K562 (cell line): ENCODE measurements around the gene MPND. TPM values are rescaled to one million over a fixed set of nuclear protein-coding genes. Genes with fewer than 3 reads are reported as not detected.

Experiments used
- ATAC-seq: fragments of 200-7000 bp; cut with Tn5 transposase; 3 replicates; pipeline ENCODE4 v1.9.1; 2020; ENCODE audit warnings: moderate library complexity
- BruUV-seq: library from RNA; stranded (reverse); fragments of 400-500 nt; replicated peaks from 2 replicates; lab custom pipeline; 2021; lab: Mats Ljungman, UMichigan
- CTCF ChIA-PET: fragments of 300-600 bp; formaldehyde crosslinking; extraction: SDS; loops from one replicate; lab custom pipeline; 2021; ENCODE audit warnings: low intra/inter-chr PET ratio; lab: Yijun Ruan, JAX
- POLR2A ChIA-PET: fragments of 300-600, 350-650 bp; sonication (Branson Sonifier 250); formaldehyde crosslinking; extraction: SDS; loops from one replicate; lab custom pipeline; 2021; ENCODE audit warnings: antibody characterized with exemption, inconsistent platforms; lab: Yijun Ruan, JAX
- DNase-seq, 4 experiments: peaks; one replicate each; pipeline versions ENCODE4 v3.0.0 to v3.0.0-alpha.2; 2011 to 2018; ENCODE audit warnings: low spot score in 3 of 4, mixed read lengths in 3 of 4; ENCODE audit errors: extremely low read depth in 1 of 4
- FAIRE-seq: peaks from 2 replicates; lab custom pipeline; 2011; peaks lifted over from hg19 to GRCh38; lab: Jason Lieb, UNC
- H2AFZ ChIP-seq: 2 replicates; pipeline ENCODE4 v1.6.0; 2011; ENCODE audit warnings: low read depth, low read length, control low read depth, inconsistent platforms
- H3K27ac ChIP-seq: fragments of 200-600 bp; 3 replicates; pipeline ENCODE4 v1.8.0; 2011; ENCODE audit warnings: low read depth, mild to moderate bottlenecking, control low read depth, inconsistent platforms, low read length, moderate library complexity, mixed read lengths; ENCODE audit errors: extremely low read depth
- H3K27me3 ChIP-seq, 2 experiments: fragments of 300-600 bp in 1 of 2; 2 replicates in 1 of 2; 3 replicates in 1 of 2; pipeline versions ENCODE4 v1.6.0 to v1.8.0; 2011; ENCODE audit warnings: inconsistent platforms in 2 of 2, low read length in 2 of 2, mild to moderate bottlenecking in 1 of 2, mixed read lengths in 1 of 2, moderate library complexity in 1 of 2; ENCODE audit not compliant: control insufficient read depth in 2 of 2, insufficient read depth in 2 of 2
- H3K36me3 ChIP-seq: fragments of 300-600 bp; 3 replicates; pipeline ENCODE4 v1.8.0; 2011; ENCODE audit warnings: mild to moderate bottlenecking, low read length, inconsistent platforms; ENCODE audit not compliant: control insufficient read depth, insufficient read depth
- H3K4me1 ChIP-seq, 2 experiments: fragments of 200-600 bp in 1 of 2; replicated peaks in 1 of 2; 2 replicates in 1 of 2; 3 replicates in 1 of 2; pipeline versions ENCODE4 v1.5.1 to v1.8.0; 2011; ENCODE audit warnings: inconsistent platforms in 2 of 2, low read length in 2 of 2, mild to moderate bottlenecking in 1 of 2, mixed read lengths in 1 of 2, moderate library complexity in 1 of 2; ENCODE audit not compliant: control insufficient read depth in 2 of 2, insufficient read depth in 2 of 2
- H3K4me2 ChIP-seq: 2 replicates; pipeline ENCODE4 v1.6.1; 2011; ENCODE audit warnings: low read length, control low read depth, inconsistent platforms, mixed read lengths; ENCODE audit not compliant: insufficient read depth
- H3K4me3 ChIP-seq: fragments of 200-600 bp; sonication (generic), shearing (Covaris generic); 2 replicates; pipeline ENCODE4 v1.5.1; 2016; ENCODE audit warnings: control low read depth, inconsistent platforms
- H3K79me2 ChIP-seq: fragments of 200-600 bp; 3 replicates; pipeline ENCODE4 v1.8.0; 2011; ENCODE audit warnings: low read length, inconsistent platforms; ENCODE audit not compliant: control insufficient read depth, insufficient read depth
- H3K9ac ChIP-seq, 2 experiments: 2 replicates each; pipeline versions ENCODE4 v1.6.0 to v1.6.1; 2011; ENCODE audit warnings: low read depth in 2 of 2, low read length in 2 of 2, control low read depth in 1 of 2, inconsistent platforms in 1 of 2, mild to moderate bottlenecking in 1 of 2, mixed read lengths in 1 of 2; ENCODE audit not compliant: insufficient read depth in 1 of 2
- H3K9me1 ChIP-seq: one replicate; pipeline ENCODE4 v1.6.0; 2011; ENCODE audit warnings: inconsistent platforms, mild to moderate bottlenecking, low read length, moderate library complexity; ENCODE audit not compliant: control insufficient read depth, insufficient read depth
- H3K9me3 ChIP-seq: replicated peaks from 2 replicates; pipeline ENCODE4 v1.5.1; 2011; ENCODE audit warnings: low read depth, low read length, inconsistent platforms; ENCODE audit not compliant: control insufficient read depth, insufficient read depth
- H4K20me1 ChIP-seq: replicated peaks from 2 replicates; pipeline ENCODE4 v1.6.1; 2011; ENCODE audit warnings: low read length, inconsistent platforms, mixed read lengths; ENCODE audit not compliant: control insufficient read depth, insufficient read depth
- POLR2G ChIP-seq: fragments of 200-400 bp; formaldehyde crosslinking; IDR thresholded peaks from 2 replicates; pipeline ENCODE4 v1.6.1; 2017; ENCODE audit warnings: low read depth, mild to moderate bottlenecking, antibody characterized with exemption, low read length, moderate library complexity
- RBFOX2 ChIP-seq: fragments of 200-400 bp; formaldehyde crosslinking; IDR thresholded peaks from 2 replicates; pipeline ENCODE4 v1.6.1; 2017; ENCODE audit warnings: low read depth, mild to moderate bottlenecking, low read length, moderate library complexity
- ZNF77 ChIP-seq: fragments of 250-450 bp; sonication (Bioruptor Pico); IDR thresholded peaks from 2 replicates; pipeline ENCODE4 v1.5.0; 2020
- WGBS: fragments of 100-300 bp; shearing (Covaris generic); methylation state at CpG from one replicate; pipeline ENCODE4 v1.1.6; 2016; ENCODE audit warnings: low coverage, mixed read lengths; ENCODE audit not compliant: insufficient coverage; ENCODE audit errors: missing lambda C conversion rate; 5-methylcytosine and 5-hydroxymethylcytosine counted together
- in situ Hi-C: fragments of 300-500 bp; cut with MboI; formaldehyde crosslinking; loops from 4 replicates; pipeline ENCODE4 v1.15.0; 2018; ENCODE audit warnings: inconsistent platforms, mixed read lengths
- intact Hi-C: fragments of 100-400 bp; cut with micrococcal nuclease; formaldehyde crosslinking; loops from 2 replicates; pipeline ENCODE4 v1.14.2; 2022
- polyA plus RNA-seq, 8 experiments: library from polyadenylated mRNA; depleted of rRNA in 4 of 8; stranded (reverse) in 5 of 8; unstranded in 3 of 8; fragments of >200 nt; fragmentation: Nextera tagmentation in 2 of 8; fragmentation: Illumina TruSeq in 1 of 8; extraction: Ambion mirVana in 2 of 8; extraction: Trizol in 1 of 8; gene quantifications; 2 replicates each; pipeline versions ENCODE4 v1.2.1 to v1.2.3, GENCODE V29; 2011 to 2014; ENCODE audit warnings: inconsistent platforms in 1 of 8, missing spikeins in 1 of 8
- total RNA-seq, 7 experiments: library from RNA; depleted of rRNA in 6 of 7; stranded (reverse); fragments of >200 nt in 6 of 7; fragmentation: Illumina TruSeq in 2 of 7; extraction: Trizol in 2 of 7; gene quantifications; 2 replicates each; pipeline versions ENCODE4 v1.2.1 to v1.2.3, GENCODE V29; 2011 to 2021; ENCODE audit warnings: low replicate concordance in 1 of 7

MPND gene
- total and polyA plus RNA-seq, 9 of the 15 experiments (the other 6 are each of a cell fraction or from before 2014, with no cell fraction given) = 0.25 to 14.0 (median 3.9) TPM

GRCh38 chr19:4409123-4409933 is 66.0 kb downstream of the MPND start:
- Histone ChIP-seq H3K27me3 (no peaks in the 10 kb centered on the region), H3K27ac (no peak overlapping the region), H3K9ac (0 out of 4 replicates have a peak overlapping the region, but pooled peaks of 1 of the 2 experiments have one; percentile 48), H4K20me1 (peaks cover 29% of the 10 kb centered on the region), H3K9me1 (no peaks in the 10 kb centered on the region), H3K9me3 (no peaks in the 10 kb centered on the region), H3K4me3 (no peak overlapping the region), H2AFZ (no peak overlapping the region), H3K4me2 (no peak overlapping the region), H3K79me2 (peaks cover 94% of the 10 kb centered on the region), H3K36me3 (peaks cover 92% of the 10 kb centered on the region), H3K4me1 (peaks cover 0 to 11% of the 10 kb centered on the region in 2 experiments; a peak in 2 of 5 replicates)
- WGBS = 94% methylated on average over 23 of the region's 23 CpGs
- intact Hi-C loops (no loop called here), in situ Hi-C loops (no loop called here)
- DNase-seq = no peak
- no peak for ATAC-seq
- TF ChIP-seq RBFOX2 (peak; percentile 51; the same call in 1 of the 2 replicates), POLR2G (peak; percentile 40), ZNF77 (CRISPR knock-in tag) (no peak)
- ChIA-PET CTCF (no interaction called here), POLR2A (interaction anchor here (0.6 to 1.5 kb wide), 3 partner anchors 10 to 375 kb away, joined by 3 to 6 read pairs (median 6); no protein-coding TSS in a partner anchor)
- no peak for FAIRE-seq
- BruUV-seq = TSS peak; percentile 28

Other genes with a start within 250 kb of the MPND start
Only the 7 nearest of the 18 such genes appear.
- gene YJU2, start 96.5 kb upstream of the MPND start, total RNA-seq (2014; rRNA removed) = 34.9 and 46.0 TPM in 2 replicates
- gene YJU2, start 96.5 kb upstream of the MPND start, total RNA-seq (2014; rRNA removed; fragmentation: Illumina TruSeq; extraction: Trizol) = 11.7 and 12.1 TPM in 2 replicates
- 22.4 and 23.5 TPM in 2 replicates for gene YJU2, start 96.5 kb upstream of the MPND start, total RNA-seq (2015; rRNA removed; fragmentation: Illumina TruSeq; extraction: Trizol)
- gene YJU2, start 96.5 kb upstream of the MPND start, total RNA-seq (2021) = 26.5 and 28.6 TPM in 2 replicates
- gene YJU2, start 96.5 kb upstream of the MPND start, polyA plus RNA-seq (2011; rRNA removed) = 12.6 and 15.4 TPM in 2 replicates
- 19.3 and 27.8 TPM in 2 replicates for gene YJU2, start 96.5 kb upstream of the MPND start, polyA plus RNA-seq (2014; fragmentation: Illumina TruSeq; extraction: Trizol)
- gene YJU2, start 96.5 kb upstream of the MPND start, polyA plus RNA-seq (2014; fragmentation: Nextera tagmentation; extraction: Ambion mirVana) = 1 to 10 TPM in 1 of 2 experiments, under 1 TPM in 1; 0.41 to 1.4 TPM
- gene YJU2, start 96.5 kb upstream of the MPND start, polyA plus RNA-seq (2014; rRNA removed) = 33.0 and 34.6 TPM in 2 replicates
- 0.33 TPM in 1 of 2 replicates, not detected in the other for gene SHD, start 64.3 kb upstream of the MPND start, total RNA-seq (2014; rRNA removed)
- gene SHD, start 64.3 kb upstream of the MPND start, total RNA-seq (2014; rRNA removed; fragmentation: Illumina TruSeq; extraction: Trizol) = not detected in 2 replicates
- gene SHD, start 64.3 kb upstream of the MPND start, total RNA-seq (2015; rRNA removed; fragmentation: Illumina TruSeq; extraction: Trizol) = 0.15 TPM in 1 of 2 replicates, not detected in the other
- 0.38 and 0.62 TPM in 2 replicates for gene SHD, start 64.3 kb upstream of the MPND start, total RNA-seq (2021)
- gene SHD, start 64.3 kb upstream of the MPND start, polyA plus RNA-seq (2011; rRNA removed) = 0.22 TPM in 1 of 2 replicates, not detected in the other
- gene SHD, start 64.3 kb upstream of the MPND start, polyA plus RNA-seq (2014; fragmentation: Illumina TruSeq; extraction: Trizol) = 0.42 TPM in 1 of 2 replicates, not detected in the other
- gene SHD, start 64.3 kb upstream of the MPND start, polyA plus RNA-seq (2014; fragmentation: Nextera tagmentation; extraction: Ambion mirVana) = under 1 TPM; 0.13 to 0.18 TPM
- 0.05 and 0.13 TPM in 2 replicates for gene SHD, start 64.3 kb upstream of the MPND start, polyA plus RNA-seq (2014; rRNA removed)
- gene TMIGD2, start 41.2 kb upstream of the MPND start, total RNA-seq (2014; rRNA removed) = not detected in 2 replicates
- not detected in 2 replicates for gene TMIGD2, start 41.2 kb upstream of the MPND start, total RNA-seq (2014; rRNA removed; fragmentation: Illumina TruSeq; extraction: Trizol)
- not detected in 2 replicates for gene TMIGD2, start 41.2 kb upstream of the MPND start, total RNA-seq (2015; rRNA removed; fragmentation: Illumina TruSeq; extraction: Trizol)
- gene TMIGD2, start 41.2 kb upstream of the MPND start, total RNA-seq (2021) = not detected in 2 replicates
- gene TMIGD2, start 41.2 kb upstream of the MPND start, polyA plus RNA-seq (2011; rRNA removed) = not detected in 2 replicates
- not detected in 2 replicates for gene TMIGD2, start 41.2 kb upstream of the MPND start, polyA plus RNA-seq (2014; fragmentation: Illumina TruSeq; extraction: Trizol)
- gene TMIGD2, start 41.2 kb upstream of the MPND start, polyA plus RNA-seq (2014; fragmentation: Nextera tagmentation; extraction: Ambion mirVana) = not detected
- not detected in 2 replicates for gene TMIGD2, start 41.2 kb upstream of the MPND start, polyA plus RNA-seq (2014; rRNA removed)
- 0.65 and 0.77 TPM in 2 replicates for gene FSD1, start 39.0 kb upstream of the MPND start, total RNA-seq (2014; rRNA removed)
- 0.73 and 0.80 TPM in 2 replicates for gene FSD1, start 39.0 kb upstream of the MPND start, total RNA-seq (2014; rRNA removed; fragmentation: Illumina TruSeq; extraction: Trizol)
- gene FSD1, start 39.0 kb upstream of the MPND start, total RNA-seq (2015; rRNA removed; fragmentation: Illumina TruSeq; extraction: Trizol) = 0.49 and 0.69 TPM in 2 replicates
- gene FSD1, start 39.0 kb upstream of the MPND start, total RNA-seq (2021) = 1.4 and 1.5 TPM in 2 replicates
- gene FSD1, start 39.0 kb upstream of the MPND start, polyA plus RNA-seq (2011; rRNA removed) = 0.87 and 1.2 TPM in 2 replicates
- 0.29 and 1.9 TPM in 2 replicates for gene FSD1, start 39.0 kb upstream of the MPND start, polyA plus RNA-seq (2014; fragmentation: Illumina TruSeq; extraction: Trizol)
- under 1 TPM in 1 of 2 experiments, not detected in 1; 0.11 TPM for gene FSD1, start 39.0 kb upstream of the MPND start, polyA plus RNA-seq (2014; fragmentation: Nextera tagmentation; extraction: Ambion mirVana)
- gene FSD1, start 39.0 kb upstream of the MPND start, polyA plus RNA-seq (2014; rRNA removed) = 0.78 and 1.1 TPM in 2 replicates
- gene STAP2, start 4.7 kb upstream of the MPND start, total RNA-seq (2014; rRNA removed) = 4.3 and 7.8 TPM in 2 replicates
- 2.3 and 3.9 TPM in 2 replicates for gene STAP2, start 4.7 kb upstream of the MPND start, total RNA-seq (2014; rRNA removed; fragmentation: Illumina TruSeq; extraction: Trizol)
- gene STAP2, start 4.7 kb upstream of the MPND start, total RNA-seq (2015; rRNA removed; fragmentation: Illumina TruSeq; extraction: Trizol) = 3.5 and 4.5 TPM in 2 replicates
- gene STAP2, start 4.7 kb upstream of the MPND start, total RNA-seq (2021) = 5.7 and 8.2 TPM in 2 replicates
- gene STAP2, start 4.7 kb upstream of the MPND start, polyA plus RNA-seq (2011; rRNA removed) = 4.3 and 4.7 TPM in 2 replicates
- 5.3 and 5.4 TPM in 2 replicates for gene STAP2, start 4.7 kb upstream of the MPND start, polyA plus RNA-seq (2014; fragmentation: Illumina TruSeq; extraction: Trizol)
- 1 to 10 TPM; 1.2 to 3.6 TPM for gene STAP2, start 4.7 kb upstream of the MPND start, polyA plus RNA-seq (2014; fragmentation: Nextera tagmentation; extraction: Ambion mirVana)
- 5.8 and 9.8 TPM in 2 replicates for gene STAP2, start 4.7 kb upstream of the MPND start, polyA plus RNA-seq (2014; rRNA removed)
- gene SH3GL1, start 57.0 kb downstream of the MPND start, total RNA-seq (2014; rRNA removed) = 48.0 and 60.1 TPM in 2 replicates
- gene SH3GL1, start 57.0 kb downstream of the MPND start, total RNA-seq (2014; rRNA removed; fragmentation: Illumina TruSeq; extraction: Trizol) = 6.1 and 9.4 TPM in 2 replicates
- gene SH3GL1, start 57.0 kb downstream of the MPND start, total RNA-seq (2015; rRNA removed; fragmentation: Illumina TruSeq; extraction: Trizol) = 28.6 and 29.1 TPM in 2 replicates
- 72.0 and 75.3 TPM in 2 replicates for gene SH3GL1, start 57.0 kb downstream of the MPND start, total RNA-seq (2021)
- 25.7 and 44.0 TPM in 2 replicates for gene SH3GL1, start 57.0 kb downstream of the MPND start, polyA plus RNA-seq (2011; rRNA removed)
- 25.5 and 57.0 TPM in 2 replicates for gene SH3GL1, start 57.0 kb downstream of the MPND start, polyA plus RNA-seq (2014; fragmentation: Illumina TruSeq; extraction: Trizol)
- gene SH3GL1, start 57.0 kb downstream of the MPND start, polyA plus RNA-seq (2014; fragmentation: Nextera tagmentation; extraction: Ambion mirVana) = 1 to 10 TPM; 1.7 to 2.1 TPM
- gene SH3GL1, start 57.0 kb downstream of the MPND start, polyA plus RNA-seq (2014; rRNA removed) = 58.5 and 64.7 TPM in 2 replicates
- 61.1 and 78.3 TPM in 2 replicates for gene CHAF1A, start 59.1 kb downstream of the MPND start, total RNA-seq (2014; rRNA removed)
- gene CHAF1A, start 59.1 kb downstream of the MPND start, total RNA-seq (2014; rRNA removed; fragmentation: Illumina TruSeq; extraction: Trizol) = 32.5 and 42.6 TPM in 2 replicates
- 51.4 and 51.8 TPM in 2 replicates for gene CHAF1A, start 59.1 kb downstream of the MPND start, total RNA-seq (2015; rRNA removed; fragmentation: Illumina TruSeq; extraction: Trizol)
- gene CHAF1A, start 59.1 kb downstream of the MPND start, total RNA-seq (2021) = 78.6 and 86.9 TPM in 2 replicates
- gene CHAF1A, start 59.1 kb downstream of the MPND start, polyA plus RNA-seq (2011; rRNA removed) = 32.0 and 35.3 TPM in 2 replicates
- gene CHAF1A, start 59.1 kb downstream of the MPND start, polyA plus RNA-seq (2014; fragmentation: Illumina TruSeq; extraction: Trizol) = 45.2 and 59.3 TPM in 2 replicates
- gene CHAF1A, start 59.1 kb downstream of the MPND start, polyA plus RNA-seq (2014; fragmentation: Nextera tagmentation; extraction: Ambion mirVana) = 1 to 10 TPM; 1.6 to 2.1 TPM
- gene CHAF1A, start 59.1 kb downstream of the MPND start, polyA plus RNA-seq (2014; rRNA removed) = 65.4 and 73.4 TPM in 2 replicates